GM13977 (cell line): ENCODE results near the gene MOB3B.

Experiments used
- DNase-seq: peaks from one replicate; pipeline ENCODE4 v3.0.0; 2012; ENCODE audit warnings: low spot score
- in situ Hi-C: fragments of 300-500 bp; cut with MboI; formaldehyde crosslinking; loops from one replicate; pipeline ENCODE4 v1.12.0; 2022; ENCODE audit warnings: low sequenced_read_pairs, low pct_unique_long_range_greater_than_20kb, mixed read lengths, inconsistent platforms; ENCODE audit not compliant: unreplicated experiment
- TF ChIP-seq, protein P1 (sequence below): IDR thresholded peaks from 2 replicates; pipeline ENCODE4 v1.5.1; 2012; ENCODE audit warnings: mild to moderate bottlenecking, control low read depth; ENCODE audit not compliant: insufficient read depth; ENCODE audit errors: extremely low read depth, missing control alignments

Gene MOB3B

DNA sequence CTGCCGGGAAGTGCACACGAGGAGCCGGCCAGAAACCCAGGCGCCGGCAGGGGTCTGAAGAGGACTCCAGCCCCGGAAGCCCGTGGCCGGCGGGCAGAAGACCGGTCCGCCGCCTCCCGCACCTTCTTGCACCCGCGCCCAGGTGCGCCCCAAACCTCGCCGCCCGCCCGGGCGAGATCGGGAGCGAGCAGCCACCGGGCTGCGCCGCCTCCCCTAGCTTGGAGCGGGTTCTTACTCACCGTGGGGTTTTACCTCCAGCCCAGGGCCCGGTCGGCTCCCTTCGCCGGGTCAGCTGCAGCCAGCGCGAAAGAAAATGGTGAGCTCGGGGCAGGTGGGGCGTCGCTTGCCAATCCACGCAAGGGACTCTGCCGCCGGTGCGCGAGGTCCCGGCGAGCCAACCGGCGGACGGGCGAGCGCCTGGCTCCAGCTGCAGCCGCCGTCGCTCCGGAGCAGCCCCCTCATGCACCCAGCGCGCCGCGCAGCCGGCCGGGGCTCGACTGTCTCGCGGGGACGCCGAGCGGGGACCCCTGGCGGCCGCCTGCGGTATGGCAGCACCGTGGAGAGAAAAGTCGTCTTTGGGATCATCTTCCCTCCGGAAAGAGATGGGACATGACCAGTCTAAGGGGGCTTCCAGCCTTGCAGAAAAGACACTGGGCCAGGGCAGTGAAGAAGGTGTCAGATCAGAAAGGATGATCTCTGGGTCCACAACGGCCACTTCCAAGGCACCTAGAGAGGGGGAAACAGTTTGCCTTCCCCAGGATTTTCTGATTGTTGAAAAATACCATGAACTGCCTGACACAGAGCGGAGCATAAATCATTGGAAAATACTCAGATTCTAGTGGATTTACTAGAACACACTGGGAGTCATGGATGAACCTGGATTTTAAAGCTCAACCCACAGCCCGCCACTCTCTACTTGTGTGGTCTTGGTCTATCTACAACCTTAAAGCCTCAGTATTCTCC lies at the start of gene MOB3B:
TSS of gene MOB3B (minus strand) at position 499 of the 963 bp plus-strand sequence. CDS start 74,264 bp downstream, outside the sequence.
- in situ Hi-C loops = loop anchor here (5.0 kb wide), 1 partner anchor 197 kb away; no protein-coding TSS in a partner anchor
- TF ChIP-seq, protein P1, sequence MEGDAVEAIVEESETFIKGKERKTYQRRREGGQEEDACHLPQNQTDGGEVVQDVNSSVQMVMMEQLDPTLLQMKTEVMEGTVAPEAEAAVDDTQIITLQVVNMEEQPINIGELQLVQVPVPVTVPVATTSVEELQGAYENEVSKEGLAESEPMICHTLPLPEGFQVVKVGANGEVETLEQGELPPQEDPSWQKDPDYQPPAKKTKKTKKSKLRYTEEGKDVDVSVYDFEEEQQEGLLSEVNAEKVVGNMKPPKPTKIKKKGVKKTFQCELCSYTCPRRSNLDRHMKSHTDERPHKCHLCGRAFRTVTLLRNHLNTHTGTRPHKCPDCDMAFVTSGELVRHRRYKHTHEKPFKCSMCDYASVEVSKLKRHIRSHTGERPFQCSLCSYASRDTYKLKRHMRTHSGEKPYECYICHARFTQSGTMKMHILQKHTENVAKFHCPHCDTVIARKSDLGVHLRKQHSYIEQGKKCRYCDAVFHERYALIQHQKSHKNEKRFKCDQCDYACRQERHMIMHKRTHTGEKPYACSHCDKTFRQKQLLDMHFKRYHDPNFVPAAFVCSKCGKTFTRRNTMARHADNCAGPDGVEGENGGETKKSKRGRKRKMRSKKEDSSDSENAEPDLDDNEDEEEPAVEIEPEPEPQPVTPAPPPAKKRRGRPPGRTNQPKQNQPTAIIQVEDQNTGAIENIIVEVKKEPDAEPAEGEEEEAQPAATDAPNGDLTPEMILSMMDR = peak; percentile 91
- DNase-seq = peak; percentile 80

DNA sequence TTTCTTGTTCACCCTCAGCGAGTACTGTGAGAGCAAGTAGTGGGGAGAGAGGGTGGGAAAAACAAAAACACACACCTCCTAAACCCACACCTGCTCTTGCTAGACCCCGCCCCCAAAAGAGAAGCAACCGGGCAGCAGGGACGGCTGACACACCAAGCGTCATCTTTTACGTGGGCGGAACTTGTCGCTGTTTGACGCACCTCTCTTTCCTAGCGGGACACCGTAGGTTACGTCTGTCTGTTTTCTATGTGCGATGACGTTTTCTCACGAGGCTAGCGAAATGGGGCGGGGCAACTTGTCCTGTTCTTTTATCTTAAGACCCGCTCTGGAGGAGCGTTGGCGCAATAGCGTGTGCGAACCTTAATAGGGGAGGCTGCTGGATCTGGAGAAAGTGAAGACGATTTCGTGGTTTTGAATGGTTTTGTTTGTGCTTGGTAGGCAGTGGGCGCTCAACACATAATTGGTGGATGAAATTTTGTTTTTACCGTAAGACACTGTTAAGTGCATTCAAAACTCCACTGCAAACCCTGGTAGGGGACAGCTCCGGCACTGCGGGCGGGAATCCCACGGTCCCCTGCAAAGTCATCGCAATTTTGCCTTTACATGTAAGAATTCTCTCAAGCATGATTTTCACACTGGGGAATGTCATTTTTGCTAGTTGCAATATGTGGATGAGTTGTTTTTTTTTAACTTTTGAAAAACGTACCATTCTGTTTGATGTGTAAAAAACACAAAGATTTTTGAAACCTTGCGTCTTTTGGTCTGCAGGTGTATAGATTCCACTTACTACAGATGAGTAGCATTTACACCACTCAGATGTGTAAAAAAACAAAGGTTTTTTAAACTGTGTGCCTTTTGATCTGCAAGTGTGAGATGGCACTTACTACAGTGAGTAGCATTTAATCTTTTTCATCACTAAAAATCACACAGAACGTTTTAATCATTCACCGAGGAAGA lies 44.3 kb upstream of the MOB3B start:
- TF ChIP-seq, protein P1 = no peak
- DNase-seq = peak; percentile 91
- in situ Hi-C loops = no loop called here

DNA sequence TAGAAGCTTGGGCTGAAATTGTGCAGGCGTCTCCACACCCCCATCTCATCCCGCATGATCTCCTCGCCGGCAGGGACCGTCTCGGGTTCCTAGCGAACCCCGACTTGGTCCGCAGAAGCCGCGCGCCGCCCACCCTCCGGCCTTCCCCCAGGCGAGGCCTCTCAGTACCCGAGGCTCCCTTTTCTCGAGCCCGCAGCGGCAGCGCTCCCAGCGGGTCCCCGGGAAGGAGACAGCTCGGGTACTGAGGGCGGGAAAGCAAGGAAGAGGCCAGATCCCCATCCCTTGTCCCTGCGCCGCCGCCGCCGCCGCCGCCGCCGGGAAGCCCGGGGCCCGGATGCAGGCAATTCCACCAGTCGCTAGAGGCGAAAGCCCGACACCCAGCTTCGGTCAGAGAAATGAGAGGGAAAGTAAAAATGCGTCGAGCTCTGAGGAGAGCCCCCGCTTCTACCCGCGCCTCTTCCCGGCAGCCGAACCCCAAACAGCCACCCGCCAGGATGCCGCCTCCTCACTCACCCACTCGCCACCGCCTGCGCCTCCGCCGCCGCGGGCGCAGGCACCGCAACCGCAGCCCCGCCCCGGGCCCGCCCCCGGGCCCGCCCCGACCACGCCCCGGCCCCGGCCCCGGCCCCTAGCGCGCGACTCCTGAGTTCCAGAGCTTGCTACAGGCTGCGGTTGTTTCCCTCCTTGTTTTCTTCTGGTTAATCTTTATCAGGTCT lies 43.5 kb upstream of the MOB3B start, which contains the start of gene C9orf72:
TSS of gene C9orf72 (minus strand) at position 564 of the 716 bp plus-strand sequence. CDS start 6,361 bp downstream, outside the sequence.
- TF ChIP-seq, protein P1 = no peak
- in situ Hi-C loops = no loop called here
- peak; percentile 87 for DNase-seq

DNA sequence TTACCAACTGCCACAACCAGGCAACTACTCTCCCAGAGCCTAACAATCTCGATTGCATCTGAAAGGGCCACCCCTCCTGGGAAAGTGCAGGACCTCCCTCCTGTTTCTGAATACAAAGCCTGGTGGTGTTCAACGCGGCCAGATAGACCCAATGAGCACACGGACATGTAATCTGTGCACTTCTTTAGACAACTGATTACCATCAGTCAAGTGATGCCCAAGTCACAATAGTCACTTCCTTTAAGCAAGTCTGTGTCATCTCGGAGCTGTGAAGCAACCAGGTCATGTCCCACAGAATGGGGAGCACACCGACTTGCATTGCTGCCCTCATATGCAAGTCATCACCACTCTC lies 42.9 kb upstream of the MOB3B start:
- TF ChIP-seq, protein P1 = no peak
- peak; percentile 58 for DNase-seq
- in situ Hi-C loops = no loop called here

DNA sequence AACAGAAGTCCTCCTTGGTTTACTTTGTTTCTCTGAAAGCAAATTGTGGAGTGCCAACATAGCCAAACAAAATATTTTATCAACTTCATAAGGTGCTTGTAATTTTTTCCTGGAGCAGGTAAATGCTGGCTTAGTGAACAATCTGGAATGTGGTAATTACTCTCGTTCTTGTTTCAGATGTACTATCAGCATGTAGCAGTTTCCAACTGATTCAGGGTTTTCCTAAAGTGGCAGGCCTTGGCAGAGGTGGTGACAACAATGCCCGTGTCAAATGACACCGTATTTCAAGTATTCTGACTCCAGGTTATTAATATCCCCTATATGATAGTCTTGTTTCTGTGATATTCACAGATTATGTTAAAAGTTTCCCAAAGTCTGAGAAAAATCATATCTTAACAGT lies 42.4 kb upstream of the MOB3B start:
- TF ChIP-seq, protein P1 = no peak
- in situ Hi-C loops = no loop called here
- DNase-seq = no peak
